Tibial nerve (tissue), 3 donors: ENCODE results near the gene SLC6A8.

Experiments
- POLR2A ChIP-seq, 2 donors: fragments of 450-650 bp; IDR thresholded peaks; one replicate each; pipeline ENCODE4 v1.6.1; 2017; ENCODE audit warnings: antibody characterized with exemption in 2 of 2, mild to moderate bottlenecking in 2 of 2, moderate library complexity in 2 of 2
- TF ChIP-seq, protein P1 (sequence below), 5 experiments: fragments of 200-600 bp in 3 of 5; fragments of 450-650 bp in 2 of 5; sonication (generic) in 3 of 5; IDR thresholded peaks; one replicate each; pipeline ENCODE4 v1.5.1; 2016 to 2019; ENCODE audit warnings: antibody characterized with exemption in 5 of 5, mild to moderate bottlenecking in 3 of 5, moderate library complexity in 2 of 5

DNA sequence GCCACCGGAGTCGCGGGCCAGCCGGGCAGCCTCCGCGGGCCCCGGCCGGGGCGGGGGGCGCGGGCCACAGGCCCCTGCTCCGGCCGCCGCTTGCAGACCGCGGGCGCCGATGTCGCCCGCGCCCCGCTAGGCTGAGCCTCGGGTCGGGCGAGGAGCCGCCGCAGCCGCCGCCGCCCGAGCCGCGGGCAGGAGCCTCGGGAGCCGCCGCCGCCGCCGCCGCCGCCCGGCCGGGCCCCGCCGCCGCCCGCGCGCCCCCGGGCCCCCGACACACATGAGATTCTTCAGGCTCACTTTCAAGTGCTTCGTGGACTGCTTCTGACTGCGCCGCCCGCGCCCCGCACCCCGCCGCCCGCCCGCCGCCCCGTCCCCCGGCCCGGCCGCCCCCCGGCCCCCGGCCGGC is 345 bp downstream of the SLC6A8 start:
- TF ChIP-seq, protein P1, sequence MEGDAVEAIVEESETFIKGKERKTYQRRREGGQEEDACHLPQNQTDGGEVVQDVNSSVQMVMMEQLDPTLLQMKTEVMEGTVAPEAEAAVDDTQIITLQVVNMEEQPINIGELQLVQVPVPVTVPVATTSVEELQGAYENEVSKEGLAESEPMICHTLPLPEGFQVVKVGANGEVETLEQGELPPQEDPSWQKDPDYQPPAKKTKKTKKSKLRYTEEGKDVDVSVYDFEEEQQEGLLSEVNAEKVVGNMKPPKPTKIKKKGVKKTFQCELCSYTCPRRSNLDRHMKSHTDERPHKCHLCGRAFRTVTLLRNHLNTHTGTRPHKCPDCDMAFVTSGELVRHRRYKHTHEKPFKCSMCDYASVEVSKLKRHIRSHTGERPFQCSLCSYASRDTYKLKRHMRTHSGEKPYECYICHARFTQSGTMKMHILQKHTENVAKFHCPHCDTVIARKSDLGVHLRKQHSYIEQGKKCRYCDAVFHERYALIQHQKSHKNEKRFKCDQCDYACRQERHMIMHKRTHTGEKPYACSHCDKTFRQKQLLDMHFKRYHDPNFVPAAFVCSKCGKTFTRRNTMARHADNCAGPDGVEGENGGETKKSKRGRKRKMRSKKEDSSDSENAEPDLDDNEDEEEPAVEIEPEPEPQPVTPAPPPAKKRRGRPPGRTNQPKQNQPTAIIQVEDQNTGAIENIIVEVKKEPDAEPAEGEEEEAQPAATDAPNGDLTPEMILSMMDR (IDR thresholded peaks at IDR 0.05) = no peak
- TF ChIP-seq POLR2A (IDR thresholded peaks at IDR 0.05) = no peak
